Measurements from ENCODE around the gene SESN1.

- TF ChIP-seq POLR2A (IDR thresholded peaks at IDR 0.05; ENCODE audit: low read depth, low read length) = no peak
- TF ChIP-seq TAF1 (IDR thresholded peaks at IDR 0.05; ENCODE audit: borderline replicate concordance, low read depth, low read length) = no peak
Measured at GRCh38 chr6:109117346-109118035, 22.8 kb upstream of the SESN1 start.

All from GM12892 (cell line).